HG02885 (cell line): ENCODE measurements around the gene ITPRIPL1.

ENCODE experiments used
- ATAC-seq: cut with Tn5 transposase; IDR thresholded peaks from one replicate; pipeline ENCODE4 v1.9.1; 2021; ENCODE audit warnings: mild to moderate bottlenecking; ENCODE audit not compliant: unreplicated experiment, poor library complexity

Gene ITPRIPL1

DNA sequence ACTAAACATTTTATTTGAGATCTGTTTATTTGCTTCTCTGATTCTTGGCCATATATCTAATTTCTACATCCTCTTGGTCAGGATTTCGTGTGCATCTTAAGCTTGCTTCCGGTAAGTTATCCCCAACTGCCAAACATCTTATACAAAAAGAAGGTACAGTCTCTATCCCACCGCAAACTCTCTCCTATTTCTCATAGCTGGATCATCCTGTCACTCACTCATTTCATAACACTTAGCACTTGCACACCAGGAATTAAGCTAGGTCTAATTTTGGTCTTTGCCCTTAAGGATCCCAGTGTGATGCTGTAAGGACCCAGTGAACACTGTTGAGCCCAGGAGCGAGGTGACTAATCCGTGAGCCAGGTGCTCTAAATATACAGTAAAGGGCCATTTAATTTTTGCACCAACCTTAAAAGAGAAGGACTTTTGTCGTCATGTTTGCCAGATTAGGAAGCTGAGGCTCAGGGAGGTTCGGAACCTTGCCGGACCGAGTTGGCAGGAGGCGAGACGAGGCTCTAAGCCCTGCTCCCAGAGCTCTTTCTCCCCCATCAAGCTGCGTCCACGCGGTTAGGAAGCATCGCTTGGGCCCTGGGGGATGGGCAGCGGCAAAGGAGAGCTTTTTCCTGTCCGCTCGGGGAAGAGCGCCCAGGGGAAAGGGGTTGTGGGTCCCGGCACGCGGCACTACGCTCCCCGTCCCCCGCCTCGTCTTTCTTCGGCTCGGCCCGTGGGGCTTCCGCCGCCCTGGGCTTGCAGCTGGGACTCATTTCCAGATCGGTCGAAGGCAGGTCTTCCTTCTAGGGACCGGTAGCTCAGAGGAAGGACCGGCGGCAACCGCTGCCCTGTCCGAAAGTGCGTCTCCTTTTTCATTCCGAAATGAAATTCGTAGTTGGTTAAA is 4.1 kb upstream of the ITPRIPL1 start:
- ATAC-seq: peak; percentile 16

DNA sequence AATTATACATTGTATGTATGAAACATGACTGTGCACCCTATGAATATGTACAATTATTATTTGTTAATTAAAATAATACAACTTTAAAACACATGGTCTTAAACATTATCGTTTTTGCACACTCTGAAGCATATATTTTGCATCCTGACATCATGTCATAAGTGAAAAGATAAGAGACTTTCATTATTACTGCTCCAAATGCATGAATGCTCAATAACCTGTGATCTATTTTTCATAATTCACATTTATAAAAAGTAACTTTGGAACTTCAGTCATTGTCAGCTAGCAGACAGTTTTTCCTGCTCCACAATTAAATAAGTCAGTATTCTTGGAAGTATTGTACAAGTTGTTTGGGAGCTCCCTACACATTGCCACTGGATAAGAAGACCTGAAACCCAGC is 1.3 kb upstream of the ITPRIPL1 start:
- ATAC-seq: no peak

DNA sequence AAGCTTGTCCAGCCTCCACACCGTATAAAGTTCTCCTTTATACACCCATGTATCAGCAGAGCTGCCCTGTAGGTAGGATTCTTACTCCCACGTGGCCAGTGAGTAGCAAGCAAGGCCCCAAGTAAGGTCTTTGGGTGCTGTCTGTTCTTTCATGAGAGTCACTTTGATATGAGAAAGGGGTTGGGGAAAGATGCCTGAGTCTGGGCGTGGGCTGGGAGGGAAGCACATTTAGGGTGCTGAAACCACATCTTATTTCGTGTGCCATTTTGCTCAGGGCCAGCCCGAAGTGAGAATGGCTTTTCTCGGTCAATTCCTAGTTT is 436 bp upstream of the ITPRIPL1 start:
- ATAC-seq: peak; percentile 2

DNA sequence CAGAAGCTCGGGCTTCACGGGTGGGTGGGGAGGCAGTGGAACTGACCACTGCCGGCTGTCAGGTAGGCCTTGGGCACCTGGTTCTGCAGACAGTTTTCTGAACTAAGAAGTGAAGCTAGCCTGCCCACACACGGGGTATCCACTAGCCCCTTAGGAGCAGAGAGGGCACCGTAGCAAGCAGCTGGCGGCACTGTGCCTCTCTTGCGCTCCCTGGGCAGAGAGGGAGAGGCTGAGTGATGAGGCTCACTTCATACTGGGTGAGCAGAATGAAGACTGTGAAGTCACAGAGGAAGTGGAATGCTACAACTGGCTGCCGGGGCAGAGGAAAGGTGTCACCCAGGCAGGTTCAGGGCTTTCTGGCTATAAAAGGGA is 753 bp downstream of the ITPRIPL1 start:
- no peak for ATAC-seq

DNA sequence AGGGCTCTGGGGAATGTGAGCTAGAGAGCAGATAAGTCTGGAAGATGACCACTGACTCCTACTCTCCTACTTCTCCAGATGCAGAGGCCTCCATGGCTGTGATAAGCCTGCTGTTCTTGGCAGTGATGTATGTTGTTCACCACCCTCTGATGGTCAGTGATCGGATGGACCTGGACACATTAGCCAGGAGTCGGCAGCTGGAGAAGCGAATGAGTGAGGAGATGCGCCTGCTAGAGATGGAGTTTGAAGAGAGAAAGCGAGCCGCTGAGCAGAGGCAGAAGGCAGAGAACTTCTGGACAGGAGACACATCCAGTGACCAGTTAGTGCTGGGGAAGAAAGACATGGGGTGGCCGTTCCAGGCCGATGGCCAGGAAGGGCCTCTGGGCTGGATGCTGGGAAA is 1.4 kb downstream of the ITPRIPL1 start:
- no peak for ATAC-seq

DNA sequence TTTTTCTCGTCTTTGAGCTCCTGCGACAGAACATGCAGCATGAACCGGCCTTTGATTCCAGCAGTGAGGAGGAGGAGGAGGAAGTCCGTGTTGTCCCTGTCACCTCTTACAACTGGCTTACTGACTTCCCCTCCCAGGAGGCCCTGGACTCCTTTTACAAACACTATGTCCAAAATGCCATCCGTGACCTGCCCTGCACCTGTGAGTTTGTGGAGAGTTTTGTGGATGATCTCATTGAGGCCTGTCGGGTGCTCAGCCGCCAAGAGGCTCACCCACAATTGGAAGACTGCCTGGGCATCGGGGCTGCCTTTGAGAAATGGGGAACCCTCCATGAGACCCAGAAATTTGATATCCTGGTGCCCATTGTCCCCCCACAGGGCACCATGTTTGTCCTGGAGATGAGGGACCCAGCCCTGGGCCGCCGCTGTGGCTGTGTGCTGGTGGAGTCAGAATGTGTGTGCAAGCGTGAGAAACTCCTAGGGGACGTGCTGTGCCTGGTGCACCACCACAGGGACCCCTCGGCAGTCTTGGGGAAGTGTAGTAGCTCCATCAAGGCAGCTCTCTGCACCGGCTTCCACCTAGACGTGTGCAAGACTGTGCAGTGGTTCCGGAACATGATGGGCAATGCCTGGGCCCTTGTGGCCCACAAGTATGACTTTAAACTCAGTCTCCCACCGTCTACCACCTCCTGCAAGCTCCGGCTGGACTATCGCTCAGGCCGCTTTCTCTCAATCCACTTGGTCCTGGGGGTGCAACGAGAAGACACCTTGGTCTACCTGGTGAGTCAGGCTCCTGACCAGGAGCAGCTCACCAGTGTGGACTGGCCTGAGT is 2.1 kb downstream of the ITPRIPL1 start:
- no peak for ATAC-seq

DNA sequence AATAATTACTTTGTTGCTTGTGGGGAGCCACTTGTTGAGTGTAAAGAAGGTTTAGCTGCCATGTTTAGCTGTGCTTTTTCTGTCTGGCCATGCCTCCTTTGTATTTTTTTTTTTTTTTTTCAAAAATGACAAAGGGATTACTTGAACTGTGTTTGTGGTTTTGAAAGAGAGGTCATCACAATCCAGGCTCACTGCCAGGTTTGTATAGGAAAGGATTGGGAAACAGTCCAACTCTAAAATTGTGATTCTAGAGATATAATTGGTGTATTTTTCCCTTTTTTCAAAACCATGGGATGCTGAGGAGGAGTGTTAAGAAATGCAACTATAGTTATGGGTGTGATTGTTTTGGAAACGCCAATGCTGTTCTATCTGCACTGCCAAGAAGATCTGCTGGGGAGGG is 4.3 kb downstream of the ITPRIPL1 start:
- no peak for ATAC-seq

DNA sequence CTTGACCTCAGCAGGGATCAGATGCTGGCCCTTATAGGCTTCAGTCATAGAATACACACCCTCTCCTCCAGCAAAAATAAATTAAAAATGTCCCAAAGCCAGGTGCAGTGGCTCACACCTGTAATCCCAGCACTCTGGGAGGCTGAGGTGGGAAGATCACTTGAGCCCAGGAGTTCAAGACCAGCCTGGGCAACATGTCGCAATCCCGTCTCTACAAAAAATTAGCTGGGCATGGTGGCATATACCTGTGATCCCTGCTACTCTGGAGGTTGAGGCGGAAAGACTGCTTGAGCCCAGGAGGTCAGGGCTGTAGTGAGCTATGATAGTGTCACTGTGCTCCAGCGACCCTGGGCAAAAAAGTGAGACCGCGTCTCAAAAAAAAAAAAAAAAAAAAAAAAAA is 4.8 kb downstream of the ITPRIPL1 start:
- no peak for ATAC-seq

DNA sequence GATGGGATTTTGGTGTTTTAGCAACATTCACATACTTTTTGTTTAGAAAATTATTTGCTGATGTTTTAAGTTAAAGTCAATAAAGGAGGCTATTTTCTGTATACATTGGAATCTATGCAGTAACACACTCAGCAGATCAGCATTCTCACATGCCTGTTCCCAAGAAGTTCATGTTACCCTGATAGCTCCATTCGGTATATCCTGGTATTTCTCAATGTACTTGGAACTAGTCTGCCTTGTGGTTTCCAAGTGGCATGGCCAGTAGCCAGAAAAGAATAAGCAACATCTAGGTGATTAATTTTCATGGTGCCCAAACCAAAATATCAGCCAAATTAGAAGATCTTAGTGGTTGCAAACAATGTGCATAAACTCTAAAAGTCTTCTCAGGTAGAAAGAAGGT is 5.3 kb downstream of the ITPRIPL1 start:
- no peak for ATAC-seq

DNA sequence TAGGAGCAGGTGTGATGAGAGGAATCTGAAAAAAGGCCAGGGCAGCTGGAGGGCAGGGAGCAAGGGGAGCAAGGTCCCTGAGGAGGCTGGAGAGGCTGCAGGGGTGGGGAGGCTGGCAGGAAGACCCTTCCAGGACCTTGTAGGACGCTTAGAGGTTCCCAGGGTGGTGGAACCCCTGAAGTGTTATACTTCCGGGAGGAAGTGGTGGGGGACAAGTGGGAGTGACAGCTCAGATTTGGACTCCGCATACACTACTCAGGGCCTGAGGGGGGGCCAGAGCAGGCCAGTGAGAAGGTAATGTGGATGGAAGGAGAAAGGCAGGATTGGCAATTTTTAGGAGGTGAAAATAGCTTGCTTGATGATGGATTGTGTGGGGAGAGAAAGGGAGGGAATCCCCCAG is 8.6 kb downstream of the ITPRIPL1 start:
- ATAC-seq: no peak

DNA sequence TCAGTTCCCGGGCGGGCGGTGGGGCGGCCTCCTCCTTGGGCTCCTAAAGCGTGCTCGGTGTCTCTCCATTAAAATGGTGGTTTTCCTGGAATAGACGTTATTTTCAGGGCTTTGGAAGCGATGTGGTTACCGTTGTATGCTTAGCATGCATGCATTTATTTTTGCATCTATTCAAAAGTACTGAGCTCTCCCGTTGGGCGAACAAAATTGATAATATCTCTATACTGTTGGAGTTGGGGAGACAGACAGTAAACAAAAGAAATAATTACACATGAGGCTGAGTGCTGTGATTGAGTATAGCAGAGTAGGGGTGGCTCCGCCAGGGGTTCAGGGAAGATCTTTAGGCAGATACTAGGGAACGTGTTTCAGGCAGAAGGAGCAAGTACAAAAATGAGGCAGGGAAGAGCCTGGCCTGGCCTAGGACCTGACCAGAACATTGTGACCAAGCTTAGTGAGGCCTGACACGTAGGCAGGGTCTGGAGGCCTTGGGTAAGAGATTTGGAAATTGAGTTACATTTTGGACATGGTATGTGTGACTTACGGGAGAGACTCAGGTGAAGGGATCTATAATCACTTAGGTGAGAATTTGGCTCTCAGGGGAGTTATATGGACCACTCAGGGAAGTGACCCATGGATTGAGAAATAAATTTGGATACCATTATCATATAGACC is 11.1 kb downstream of the ITPRIPL1 start:
- ATAC-seq: no peak

DNA sequence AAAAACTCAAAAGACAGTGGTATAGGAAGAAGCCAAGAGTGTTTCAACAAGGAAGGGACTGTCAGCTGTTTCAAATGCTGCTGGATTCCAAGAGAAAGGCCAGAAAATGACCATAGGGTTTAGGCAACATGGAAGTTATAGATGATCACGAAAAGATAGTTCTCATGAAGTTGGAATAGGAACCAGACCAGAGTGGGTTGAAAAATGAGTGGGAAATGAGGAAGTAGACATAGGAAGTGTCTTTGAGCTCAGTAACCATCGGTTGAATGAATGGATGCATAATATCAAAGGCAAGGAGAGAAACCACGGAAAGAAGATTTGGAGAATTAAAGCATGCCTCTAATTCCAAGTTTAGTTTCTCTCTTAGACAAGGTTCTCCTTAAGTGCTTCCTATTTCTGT is 11.8 kb downstream of the ITPRIPL1 start:
- no peak for ATAC-seq

DNA sequence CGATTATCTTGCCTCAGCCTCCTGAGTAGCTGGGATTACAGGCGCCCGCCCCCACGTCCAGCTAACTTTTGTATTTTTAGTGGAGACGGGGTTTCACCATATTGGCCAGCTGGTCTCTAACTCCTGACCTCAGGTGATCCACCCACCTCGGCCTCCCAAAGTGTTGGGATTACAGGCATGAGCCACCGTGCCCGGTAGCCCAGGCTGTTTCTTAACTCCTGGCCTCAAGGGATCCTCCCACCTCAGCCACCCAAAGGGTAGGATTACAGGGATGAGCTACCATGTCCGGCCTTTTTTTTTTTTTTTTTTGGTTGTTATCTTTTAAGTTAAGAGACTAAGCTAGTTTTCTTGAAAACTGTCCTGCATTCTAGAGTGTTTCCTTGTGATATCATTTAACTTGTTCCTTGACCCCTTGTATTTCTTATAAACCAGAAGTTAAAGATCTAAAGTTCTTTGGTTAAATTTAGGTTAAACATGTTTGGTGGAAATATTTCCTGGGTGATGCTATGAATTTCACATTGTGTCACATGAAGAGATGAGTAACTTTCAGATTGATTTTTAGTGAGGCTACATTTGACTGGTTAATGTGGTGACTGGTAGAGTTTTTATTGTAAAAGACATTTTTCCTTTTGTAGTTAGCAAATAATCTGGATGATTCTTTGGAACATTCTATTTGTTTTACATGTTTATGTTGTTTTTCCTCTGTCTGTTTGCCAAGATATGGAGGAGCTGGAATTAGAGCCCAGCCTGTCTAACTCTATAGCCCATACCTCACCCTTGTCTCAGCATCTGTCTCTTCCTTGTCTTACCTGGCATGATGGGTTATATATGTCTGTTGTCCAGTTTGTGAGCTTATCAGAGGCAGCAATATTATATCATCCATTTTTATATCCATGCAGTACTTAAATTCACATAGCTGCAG is 15.6 kb downstream of the ITPRIPL1 start:
- ATAC-seq: no peak

DNA sequence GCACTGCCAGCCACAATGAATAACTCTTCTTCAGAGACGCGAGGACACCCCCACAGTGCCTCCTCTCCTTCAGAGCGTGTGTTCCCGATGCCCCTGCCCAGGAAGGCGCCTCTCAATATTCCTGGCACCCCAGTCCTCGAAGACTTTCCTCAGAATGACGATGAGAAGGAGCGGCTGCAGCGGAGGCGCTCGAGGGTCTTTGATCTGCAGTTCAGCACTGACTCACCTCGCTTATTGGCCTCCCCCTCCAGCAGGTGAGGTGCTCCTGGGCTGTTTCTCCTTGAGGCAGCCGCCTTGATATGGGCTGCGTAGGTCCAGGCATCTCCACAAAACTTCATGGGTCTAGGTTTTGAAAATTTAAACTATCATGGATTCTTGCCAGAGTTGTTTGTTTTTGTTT is 16.5 kb downstream of the ITPRIPL1 start:
- ATAC-seq: no peak

DNA sequence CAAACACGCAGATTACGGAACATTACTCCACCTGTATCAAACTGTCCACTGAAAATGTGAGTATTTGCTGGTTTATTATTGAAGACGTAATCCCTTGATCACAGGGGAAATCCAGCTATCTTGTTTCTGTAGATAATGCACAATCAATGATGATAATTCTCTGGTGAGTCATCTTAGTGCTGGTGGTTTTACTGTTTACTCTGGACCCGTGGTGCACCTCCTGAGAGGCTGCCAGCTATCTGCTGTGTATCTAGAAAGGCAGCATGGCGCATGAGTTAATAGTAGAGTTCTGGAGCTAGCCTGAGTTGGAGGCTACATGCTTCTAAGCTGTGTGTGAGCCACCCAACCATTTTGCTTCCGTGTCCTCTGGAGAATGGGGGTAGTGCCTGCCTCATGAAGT is 17.0 kb downstream of the ITPRIPL1 start:
- no peak for ATAC-seq

DNA sequence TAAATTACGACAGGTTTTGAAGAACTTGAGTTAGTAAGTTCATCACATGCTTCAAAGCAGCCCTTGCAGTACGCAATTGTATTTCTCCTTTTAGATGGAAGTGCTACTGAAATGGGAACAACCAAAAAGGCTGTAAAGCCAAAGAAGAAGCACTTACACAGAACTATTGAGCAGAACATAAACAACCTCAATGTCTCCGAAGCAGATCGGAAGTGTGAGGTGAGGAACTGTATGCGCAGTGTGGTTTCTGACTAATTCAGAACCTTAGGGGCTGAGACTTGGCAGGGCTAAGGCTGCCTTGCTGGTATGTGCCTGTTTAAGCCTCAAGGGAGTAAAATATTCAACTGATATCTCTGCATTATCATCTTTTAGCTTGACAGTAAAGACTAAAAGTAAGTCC is 18.9 kb downstream of the ITPRIPL1 start:
- peak; percentile 91 for ATAC-seq

DNA sequence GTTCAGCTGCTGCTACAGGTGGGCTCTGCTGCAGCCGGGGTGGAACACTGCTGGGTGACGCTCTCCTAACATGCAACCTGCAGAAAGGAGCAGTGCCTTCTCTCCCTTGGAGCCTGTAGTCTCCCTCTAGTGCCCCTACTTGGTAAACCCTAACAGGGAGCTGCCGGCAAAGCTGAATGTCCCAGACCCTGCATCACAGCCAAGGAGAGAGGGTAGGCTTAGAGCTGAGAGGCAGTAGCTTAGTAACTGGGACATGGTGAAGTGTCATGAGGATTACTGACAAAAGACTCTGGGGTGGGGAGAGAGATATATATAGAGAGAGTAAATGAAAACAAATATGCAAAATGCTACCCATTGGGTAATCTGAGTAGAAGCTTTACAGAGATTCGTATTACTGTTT is 20.3 kb downstream of the ITPRIPL1 start:
- no peak for ATAC-seq

DNA sequence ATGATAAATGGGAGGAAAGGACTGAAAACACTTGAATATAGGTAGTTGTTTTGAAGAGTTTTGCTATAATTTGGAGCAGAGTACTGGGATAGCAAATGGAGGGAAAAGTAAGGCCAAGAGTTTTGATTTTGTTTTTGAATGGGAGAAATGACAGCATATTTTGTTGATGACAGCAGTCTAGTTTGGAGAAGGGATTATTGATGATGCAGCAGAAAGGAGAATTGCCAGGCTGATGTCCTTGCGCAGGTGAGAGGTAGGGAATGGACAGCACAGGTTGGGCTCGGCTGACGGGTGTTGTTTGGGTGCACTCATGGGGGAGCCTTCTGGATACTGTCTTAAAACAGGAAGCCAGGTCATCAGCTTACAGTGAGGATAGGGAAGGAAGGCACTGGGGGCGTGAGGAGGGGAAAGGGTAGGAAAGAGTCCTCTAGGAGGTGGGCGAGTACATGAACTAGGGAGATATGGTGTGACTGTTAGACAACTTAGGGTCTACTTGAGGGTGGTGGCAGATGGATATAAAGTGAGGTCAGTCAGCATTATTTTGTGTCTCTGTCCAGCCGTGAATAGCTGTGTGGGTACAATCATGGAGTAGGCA is 20.8 kb downstream of the ITPRIPL1 start:
- no peak for ATAC-seq

DNA sequence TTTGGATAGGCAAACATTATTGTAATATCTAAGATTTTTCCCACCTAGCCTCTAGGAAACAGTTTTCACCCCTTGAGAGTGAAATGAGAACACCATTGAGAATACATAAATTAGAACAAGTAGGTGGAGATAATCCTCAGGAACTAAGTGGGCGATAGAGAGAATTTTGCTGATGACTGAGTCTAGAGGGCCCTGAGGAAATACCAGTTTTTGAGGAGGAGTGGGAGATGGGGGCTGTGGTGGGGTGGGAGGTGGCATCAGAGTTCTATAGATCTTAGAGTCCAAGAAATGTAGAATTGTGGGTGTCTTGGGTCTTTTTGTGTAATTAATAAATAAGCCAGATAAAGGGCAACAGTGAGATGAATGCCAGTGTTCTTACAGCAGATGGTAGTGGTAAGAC is 22.3 kb downstream of the ITPRIPL1 start:
- ATAC-seq: no peak

DNA sequence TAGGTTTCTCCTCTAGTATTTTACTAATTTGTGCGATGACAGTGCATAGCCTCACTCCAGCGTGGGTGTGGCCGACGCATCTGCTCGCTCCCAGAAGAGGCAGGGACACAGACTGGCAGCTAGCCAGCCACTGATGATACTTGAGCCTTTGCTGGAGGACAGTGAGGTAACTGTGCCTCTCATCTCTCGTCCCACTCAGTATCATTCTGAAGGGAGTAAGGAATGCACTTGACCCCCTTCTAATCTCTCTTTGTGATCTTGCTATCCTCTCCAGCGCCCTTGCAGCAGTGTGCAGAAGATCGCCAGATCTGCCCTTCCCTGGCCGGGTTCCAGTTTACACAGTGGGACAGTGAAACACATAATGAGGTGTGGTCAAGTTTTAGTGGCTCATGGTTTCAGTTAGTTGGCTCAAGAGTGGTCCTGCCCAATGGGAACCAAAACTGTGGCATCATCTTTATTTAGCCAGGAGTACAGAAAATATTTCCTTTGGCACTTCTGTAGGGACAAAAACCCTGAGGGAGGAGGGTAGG is 28.0 kb downstream of the ITPRIPL1 start:
- no peak for ATAC-seq
